Vagina (tissue), 2 donors: ENCODE measurements around the gene PIK3R5.

Source experiments
- CTCF ChIP-seq, 3 experiments: fragments of 450-650 bp in 2 of 3; fragments of 200-600 bp in 1 of 3; sonication (generic) in 1 of 3; IDR thresholded peaks; one replicate each; pipeline ENCODE4 v1.5.1; 2017 to 2019; ENCODE audit warnings: antibody characterized with exemption in 3 of 3, mild to moderate bottlenecking in 2 of 3, moderate library complexity in 2 of 3
- POLR2A ChIP-seq, 2 donors: fragments of 450-650 bp; IDR thresholded peaks; one replicate each; pipeline ENCODE4 v1.6.1; 2017; ENCODE audit warnings: antibody characterized with exemption in 2 of 2, mild to moderate bottlenecking in 2 of 2, moderate library complexity in 2 of 2
- POLR2AphosphoS5 ChIP-seq, 2 donors: sonication (generic); formaldehyde crosslinking; IDR thresholded peaks; one replicate each; pipeline ENCODE4 v1.9.0; 2017; ENCODE audit warnings: antibody characterized with exemption in 2 of 2, mild to moderate bottlenecking in 2 of 2, low read depth in 1 of 2; ENCODE audit not compliant: insufficient read depth in 1 of 2

GRCh38 chr17:8921147-8921546 is 44.4 kb downstream of the PIK3R5 start:
- TF ChIP-seq POLR2A (IDR thresholded peaks at IDR 0.05) (no peak), POLR2AphosphoS5 (IDR thresholded peaks at IDR 0.05; ENCODE audit: insufficient read depth in 1 of 2, low read depth in 1 of 2) (no peak), CTCF (IDR thresholded peaks at IDR 0.05) (no peak)
